A549 (cell line): ENCODE data around the gene CORO2B. TPM values are rescaled to one million over a fixed set of nuclear protein-coding genes. Genes with fewer than 3 reads are reported as not detected.

Experiments
- ATAC-seq, 2 experiments: fragments of 200-7000 bp in 1 of 2; fragments of >200 bp in 1 of 2; cut with Nextera tagmentation in 1 of 2; cut with Tn5 transposase in 1 of 2; 3 replicates each; pipeline versions ENCODE4 v1.8.0 to v1.9.1; 2018 to 2020; ENCODE audit warnings: mild to moderate bottlenecking in 1 of 2, moderate library complexity in 1 of 2
- CTCF ChIA-PET: fragments of 300-600 bp; sonication (Branson Sonifier 250); formaldehyde crosslinking; extraction: SDS; loops from one replicate; lab custom pipeline; 2021; ENCODE audit warnings: antibody characterized with exemption, inconsistent platforms; lab: Yijun Ruan, JAX
- POLR2A ChIA-PET: fragments of 350-600 bp; formaldehyde crosslinking; extraction: SDS; loops from one replicate; lab custom pipeline; 2021; ENCODE audit warnings: antibody characterized with exemption, inconsistent platforms; lab: Yijun Ruan, JAX
- DNase-seq, 2 experiments: peaks; one replicate each; pipeline versions ENCODE4 v3.0.0 to v3.0.0-alpha.2; 2011 to 2016; ENCODE audit warnings: low read depth in 1 of 2, low spot score in 1 of 2
- FAIRE-seq: peaks from 2 replicates; lab custom pipeline; 2011; peaks lifted over from hg19 to GRCh38; lab: Jason Lieb, UNC
- H3K27ac ChIP-seq, 2 experiments: fragments of >200 bp; sonication (Bioruptor Twin); formaldehyde crosslinking; 3 replicates each; pipeline ENCODE4 v1.5.1; 2016 to 2017
- H3K4me1 ChIP-seq: fragments of >200 bp; sonication (Bioruptor Twin); formaldehyde crosslinking; 3 replicates; pipeline ENCODE4 v1.6.1; 2016
- H3K4me2 ChIP-seq: fragments of >200 bp; sonication (Bioruptor Twin); formaldehyde crosslinking; 3 replicates; pipeline ENCODE4 v1.6.1; 2016
- H3K4me3 ChIP-seq: fragments of >200 bp; sonication (Bioruptor Twin); formaldehyde crosslinking; 3 replicates; pipeline ENCODE4 v1.5.1; 2016
- H3K9me3 ChIP-seq: fragments of >200 bp; sonication (Bioruptor Twin); formaldehyde crosslinking; 3 replicates; pipeline ENCODE4 v1.6.1; 2016
- BHLHE40 ChIP-seq: IDR thresholded peaks from 2 replicates; pipeline ENCODE4 v1.6.1; 2012; ENCODE audit warnings: low read depth, low read length, inconsistent platforms
- CBX2 ChIP-seq: fragments of 200-600 bp; sonication (generic); IDR thresholded peaks from 2 replicates; pipeline ENCODE4 v1.6.1; 2016; ENCODE audit warnings: low read depth, mild to moderate bottlenecking, borderline replicate concordance
- CBX8 ChIP-seq: fragments of 200-600 bp; sonication (generic); IDR thresholded peaks from 2 replicates; pipeline ENCODE4 v1.6.1; 2016
- CHD2 ChIP-seq: fragments of 150-350 bp; IDR thresholded peaks from 2 replicates; pipeline ENCODE4 v1.6.1; 2014; ENCODE audit warnings: low read length; ENCODE audit not compliant: partially characterized antibody
- CHD4 ChIP-seq: fragments of 200-600 bp; sonication (generic); IDR thresholded peaks from 2 replicates; pipeline ENCODE4 v1.6.1; 2016; ENCODE audit warnings: antibody characterized with exemption, mild to moderate bottlenecking, borderline replicate concordance
- CTCF ChIP-seq: fragments of >200 bp; sonication (Bioruptor Twin); formaldehyde crosslinking; IDR thresholded peaks from 3 replicates; pipeline ENCODE4 v1.5.1; 2016
- E2F6 ChIP-seq: IDR thresholded peaks from 2 replicates; pipeline ENCODE4 v1.6.1; 2012; ENCODE audit warnings: low read depth, borderline replicate concordance
- ELK1 ChIP-seq: fragments of 150-350 bp; IDR thresholded peaks from 2 replicates; pipeline ENCODE4 v1.6.1; 2014; ENCODE audit warnings: low read depth, mild to moderate bottlenecking, low read length
- EP300 ChIP-seq, 2 experiments: fragments of >200 bp; sonication (Bioruptor Twin); formaldehyde crosslinking; IDR thresholded peaks; 2 replicates in 1 of 2; 3 replicates in 1 of 2; pipeline ENCODE4 v1.6.1; 2016 to 2017
- ESRRA ChIP-seq: fragments of 150-350 bp; IDR thresholded peaks from 2 replicates; pipeline ENCODE4 v1.6.1; 2014; ENCODE audit warnings: mild to moderate bottlenecking, low read length, borderline replicate concordance
- FOSB ChIP-seq: fragments of 250-450 bp; sonication (Bioruptor Pico); IDR thresholded peaks from 2 replicates; pipeline ENCODE4 v1.5.0; 2020; ENCODE audit warnings: mild to moderate bottlenecking, moderate library complexity
- HEYL ChIP-seq: fragments of 250-450 bp; sonication (Bioruptor Pico); IDR thresholded peaks from 2 replicates; pipeline ENCODE4 v1.8.0; 2021; ENCODE audit warnings: mild to moderate bottlenecking, moderate library complexity
- HOXA7 ChIP-seq: fragments of 250-450 bp; sonication (Bioruptor Pico); IDR thresholded peaks from 2 replicates; pipeline ENCODE4 v1.5.0; 2020; ENCODE audit warnings: mild to moderate bottlenecking, moderate library complexity
- HOXB5 ChIP-seq: fragments of 250-450 bp; sonication (Bioruptor Pico); IDR thresholded peaks from 2 replicates; pipeline ENCODE4 v1.5.0; 2020; ENCODE audit warnings: mild to moderate bottlenecking, moderate library complexity
- JUN ChIP-seq, 2 experiments: fragments of >200 bp; sonication (Bioruptor Twin); formaldehyde crosslinking; IDR thresholded peaks; 2 replicates in 1 of 2; 3 replicates in 1 of 2; pipeline ENCODE4 v1.6.1; 2016 to 2017
- KDM5A ChIP-seq: fragments of 200-600 bp; sonication (generic); IDR thresholded peaks from 2 replicates; pipeline ENCODE4 v1.6.1; 2016; ENCODE audit warnings: antibody characterized with exemption, mild to moderate bottlenecking
- MAZ ChIP-seq: fragments of 150-350 bp; IDR thresholded peaks from 2 replicates; pipeline ENCODE4 v1.6.1; 2014; ENCODE audit warnings: antibody characterized with exemption, low read depth, low read length, borderline replicate concordance
- NR3C1 ChIP-seq: fragments of >200 bp; sonication (Bioruptor Twin); formaldehyde crosslinking; IDR thresholded peaks from 3 replicates; pipeline ENCODE4 v1.6.1; 2017
- PBX3 ChIP-seq: IDR thresholded peaks from 2 replicates; pipeline ENCODE4 v1.6.1; 2012
- PHF8 ChIP-seq: fragments of 200-600 bp; sonication (generic); IDR thresholded peaks from 2 replicates; pipeline ENCODE4 v1.6.1; 2016; ENCODE audit warnings: low read depth, mild to moderate bottlenecking, antibody characterized with exemption, moderate library complexity, borderline replicate concordance
- POLR2A ChIP-seq: IDR thresholded peaks from 2 replicates; pipeline ENCODE4 v1.6.1; 2012; ENCODE audit warnings: mild to moderate bottlenecking, low read length
- RFX5 ChIP-seq: fragments of 450-650 bp; IDR thresholded peaks from 2 replicates; pipeline ENCODE4 v1.7.1; 2014; ENCODE audit warnings: antibody characterized with exemption, mild to moderate bottlenecking, moderate library complexity
- RNF2 ChIP-seq: fragments of 200-600 bp; sonication (generic); IDR thresholded peaks from 2 replicates; pipeline ENCODE4 v1.6.1; 2016; ENCODE audit warnings: low read depth, mild to moderate bottlenecking, antibody characterized with exemption, moderate library complexity, borderline replicate concordance
- TFCP2L1 ChIP-seq: fragments of 250-450 bp; sonication (Bioruptor Pico); IDR thresholded peaks from 2 replicates; pipeline ENCODE4 v1.5.0; 2021; ENCODE audit warnings: mild to moderate bottlenecking
- TP53 ChIP-seq: fragments of 250-450 bp; sonication (Bioruptor Pico); IDR thresholded peaks from 2 replicates; pipeline ENCODE4 v1.5.0; 2021; ENCODE audit warnings: mild to moderate bottlenecking, moderate library complexity
- USF2 ChIP-seq: fragments of 450-650 bp; IDR thresholded peaks from 2 replicates; pipeline ENCODE4 v1.6.1; 2014; ENCODE audit warnings: antibody characterized with exemption
- ZNF302 ChIP-seq: fragments of 250-450 bp; sonication (Bioruptor Pico); IDR thresholded peaks from 2 replicates; pipeline ENCODE4 v1.9.0; 2021; ENCODE audit warnings: inconsistent platforms, mild to moderate bottlenecking, moderate library complexity
- ZSCAN20 ChIP-seq: fragments of 250-450 bp; sonication (Bioruptor Pico); IDR thresholded peaks from 2 replicates; pipeline ENCODE4 v1.8.0; 2022; ENCODE audit warnings: mild to moderate bottlenecking, moderate library complexity
- WGBS: methylation state at CpG from one replicate; pipeline ENCODE4 v1.1.6; 2017; ENCODE audit errors: missing lambda C conversion rate; 5-methylcytosine and 5-hydroxymethylcytosine counted together
- polyA plus RNA-seq, 4 experiments: library from polyadenylated mRNA; depleted of rRNA in 3 of 4; stranded (reverse); fragments of >200 nt; fragmentation: RNase III in 1 of 4; extraction: RNeasy Plus Mini Kit Qiagen cat#74134 plus additional on column Dnase treatment in 1 of 4; gene quantifications; 2 replicates in 3 of 4; 3 replicates in 1 of 4; pipeline ENCODE4 v1.2.3, GENCODE V29; 2011 to 2017

CORO2B gene
- polyA plus RNA-seq, 2 of the 4 experiments (the other 2 are of a cell fraction): 2.0 to 2.3 TPM

- Histone ChIP-seq H3K27ac (no peak overlapping the region), H3K4me2 (no peak overlapping the region), H3K9me3 (no peaks in the 10 kb centered on the region), H3K4me3 (no peak overlapping the region), H3K4me1 (no peaks in the 10 kb centered on the region)
- CTCF ChIA-PET: interaction anchor here (1.5 kb wide), 1 partner anchor 191 kb away, joined by 5 read pairs; no protein-coding TSS in a partner anchor
- no peak for DNase-seq
- TF ChIP-seq USF2 (no peak), CHD2 (no peak), PBX3 (no peak), POLR2A (no peak), CTCF (no peak), CBX2 (no peak), CHD4 (no peak), PHF8 (no peak), ZNF302 (no peak), JUN (IDR thresholded peaks at IDR 0.05) (no peak), KDM5A (no peak), FOSB (CRISPR knock-in tag) (no peak), HOXB5 (CRISPR knock-in tag) (no peak), ELK1 (no peak), NR3C1 (no peak)
- WGBS: 34% methylated on average over 6 of the region's 6 CpGs
- POLR2A ChIA-PET: no interaction called here
- no peak for FAIRE-seq
- no peak for ATAC-seq
These were observed 154.9 kb downstream of the CORO2B start for GRCh38 chr15:68733666-68734065.

- no peak for FAIRE-seq
These were observed 155.6 kb downstream of the CORO2B start for GRCh38 chr15:68734352-68734751.

More at GRCh38 chr15:68734352-68734751, 155.6 kb downstream of the CORO2B start:
- Histone ChIP-seq H3K4me3 (no peak overlapping the region), H3K4me1 (no peaks in the 10 kb centered on the region), H3K4me2 (no peak overlapping the region), H3K9me3 (no peaks in the 10 kb centered on the region), H3K27ac (no peak overlapping the region)
- TF ChIP-seq ZSCAN20 (CRISPR knock-in tag) (no peak), ESRRA (no peak), TFCP2L1 (CRISPR knock-in tag) (no peak), HOXA7 (CRISPR knock-in tag) (no peak), NR3C1 (no peak), BHLHE40 (no peak), HEYL (CRISPR knock-in tag) (no peak), E2F6 (no peak), CBX8 (no peak), EP300 (IDR thresholded peaks at IDR 0.05) (no peak), ELK1 (no peak), TP53 (CRISPR knock-in tag) (no peak), RNF2 (no peak), RFX5 (no peak), MAZ (no peak)
- CTCF ChIA-PET: interaction anchor here (0.7 to 1.5 kb wide), 6 partner anchors 17 to 428 kb away, joined by 3 to 5 read pairs (median 3); no protein-coding TSS in a partner anchor
- DNase-seq (no peak), ATAC-seq (no peak)
- POLR2A ChIA-PET: interaction anchor here (0.6 kb wide), 1 partner anchor 142 kb away, joined by 3 read pairs; no protein-coding TSS in a partner anchor
